GM12801 (cell line): Measurements from ENCODE around the gene DLAT.

Source experiments
- TF ChIP-seq, protein P1 (sequence below): IDR thresholded peaks from one replicate; pipeline ENCODE4 v1.5.1; 2011; ENCODE audit warnings: control low read depth; ENCODE audit not compliant: insufficient read length; ENCODE audit errors: extremely low read depth

DLAT gene

DNA sequence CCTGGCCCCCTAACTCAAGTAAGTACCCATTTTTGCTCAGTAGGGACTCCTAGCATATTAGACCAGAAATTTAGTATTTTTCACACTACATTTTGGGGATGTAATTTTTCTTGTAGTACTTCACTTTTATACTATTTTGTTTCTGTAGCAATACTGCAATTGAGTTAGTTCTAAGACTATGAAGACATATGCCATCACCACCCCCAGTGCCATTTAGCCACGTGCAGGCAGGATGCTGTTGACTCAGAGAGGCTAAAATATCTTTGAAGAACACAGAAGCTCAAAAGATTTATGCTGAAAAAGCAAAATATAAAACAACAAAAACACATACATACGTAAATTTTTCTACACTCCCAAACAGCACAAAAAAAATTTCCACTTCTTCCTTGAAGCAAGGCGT, 29.1 kb upstream of the DLAT start:
- TF ChIP-seq, protein P1, sequence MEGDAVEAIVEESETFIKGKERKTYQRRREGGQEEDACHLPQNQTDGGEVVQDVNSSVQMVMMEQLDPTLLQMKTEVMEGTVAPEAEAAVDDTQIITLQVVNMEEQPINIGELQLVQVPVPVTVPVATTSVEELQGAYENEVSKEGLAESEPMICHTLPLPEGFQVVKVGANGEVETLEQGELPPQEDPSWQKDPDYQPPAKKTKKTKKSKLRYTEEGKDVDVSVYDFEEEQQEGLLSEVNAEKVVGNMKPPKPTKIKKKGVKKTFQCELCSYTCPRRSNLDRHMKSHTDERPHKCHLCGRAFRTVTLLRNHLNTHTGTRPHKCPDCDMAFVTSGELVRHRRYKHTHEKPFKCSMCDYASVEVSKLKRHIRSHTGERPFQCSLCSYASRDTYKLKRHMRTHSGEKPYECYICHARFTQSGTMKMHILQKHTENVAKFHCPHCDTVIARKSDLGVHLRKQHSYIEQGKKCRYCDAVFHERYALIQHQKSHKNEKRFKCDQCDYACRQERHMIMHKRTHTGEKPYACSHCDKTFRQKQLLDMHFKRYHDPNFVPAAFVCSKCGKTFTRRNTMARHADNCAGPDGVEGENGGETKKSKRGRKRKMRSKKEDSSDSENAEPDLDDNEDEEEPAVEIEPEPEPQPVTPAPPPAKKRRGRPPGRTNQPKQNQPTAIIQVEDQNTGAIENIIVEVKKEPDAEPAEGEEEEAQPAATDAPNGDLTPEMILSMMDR = no peak

DNA sequence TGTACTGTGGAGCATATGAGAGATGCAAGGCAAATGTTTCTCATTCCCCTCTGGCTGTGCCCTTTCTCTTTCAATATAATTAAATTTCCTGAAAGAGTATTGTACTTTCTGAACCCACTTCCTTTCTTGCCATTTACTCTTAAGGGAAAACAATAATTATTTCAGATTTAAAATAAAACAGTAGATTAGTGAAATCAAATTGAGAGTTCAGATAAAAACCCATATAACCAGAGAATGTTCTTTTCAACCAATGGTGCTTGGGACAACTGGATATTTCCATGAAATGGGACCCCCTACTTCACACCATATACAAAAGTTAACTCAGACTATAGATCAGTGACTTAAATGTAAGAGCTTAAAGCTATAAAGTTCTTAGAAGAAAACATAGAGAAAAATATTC, 26.1 kb upstream of the DLAT start:
- TF ChIP-seq, protein P1 = no peak

DNA sequence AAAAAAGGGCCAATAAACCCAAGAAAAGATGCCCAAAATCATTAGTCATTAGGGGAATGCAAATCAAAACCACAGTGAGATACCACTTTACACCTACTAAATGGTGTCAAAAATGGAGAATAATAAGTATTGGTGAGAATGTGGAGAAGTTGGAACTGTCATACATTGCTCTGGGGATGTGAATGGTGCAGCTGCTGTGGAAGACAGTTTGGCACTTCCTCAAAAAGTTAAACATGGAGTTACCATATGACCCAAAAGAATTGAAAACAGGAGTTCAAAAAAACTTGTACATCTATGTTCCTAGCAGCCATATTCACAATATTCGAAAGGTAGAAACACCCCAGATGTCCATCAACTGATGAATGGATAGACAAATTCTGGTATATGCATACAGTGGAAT, 24.5 kb upstream of the DLAT start:
- TF ChIP-seq, protein P1 = no peak

DNA sequence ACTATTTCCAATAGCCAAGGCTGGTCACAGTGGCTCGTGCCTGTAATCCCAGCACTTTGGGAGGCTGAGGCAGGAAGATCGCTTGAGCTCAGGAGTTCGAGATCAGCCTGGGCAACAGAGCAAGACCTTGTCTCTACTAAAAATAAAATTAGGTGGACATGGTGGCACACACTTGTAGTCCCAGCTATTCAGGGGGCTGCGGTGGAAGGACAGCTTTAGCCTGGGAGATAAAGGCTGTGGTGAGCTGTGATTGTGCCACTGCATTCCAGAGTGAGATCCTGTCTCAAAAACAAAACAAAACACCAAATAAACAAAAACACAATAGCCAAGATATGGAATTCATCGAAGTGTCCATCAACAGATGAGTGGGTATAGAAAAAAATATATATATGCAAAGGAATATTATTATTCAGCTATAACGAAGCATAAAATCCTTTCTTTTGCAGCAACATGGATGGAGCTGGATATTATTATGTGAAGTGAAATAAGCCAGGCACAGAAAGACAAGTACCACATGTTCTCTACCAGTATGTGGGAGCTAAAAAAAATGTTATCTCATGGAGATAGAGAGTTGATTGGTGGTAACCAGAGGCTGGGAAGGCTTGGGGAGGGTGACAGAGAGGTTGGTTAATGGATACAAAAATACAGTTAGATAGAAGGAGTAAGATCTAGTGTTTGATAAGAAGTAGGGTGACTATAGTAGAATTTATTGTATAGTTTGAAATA, 22.6 kb upstream of the DLAT start:
- TF ChIP-seq, protein P1 = no peak

DNA sequence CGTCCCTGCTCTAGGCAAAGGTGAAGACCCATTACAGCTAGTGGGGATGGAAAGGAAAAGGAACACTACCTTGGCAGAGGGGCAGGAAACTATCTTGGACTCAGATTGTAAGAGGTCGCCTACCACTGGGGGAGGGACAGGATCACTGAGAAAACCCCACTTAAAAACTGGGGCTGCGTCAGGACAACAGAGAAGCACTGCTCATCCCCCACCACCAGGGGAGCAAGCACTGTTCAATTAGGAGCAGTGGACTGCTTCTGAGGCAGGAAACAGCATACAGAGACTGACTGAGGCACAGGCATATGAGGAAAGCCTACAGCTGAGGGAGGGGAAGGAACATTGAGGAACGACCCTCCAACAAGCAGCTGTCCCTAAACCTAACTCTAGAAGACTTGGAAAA, 20.8 kb upstream of the DLAT start:
- TF ChIP-seq, protein P1 = peak; percentile 13

DNA sequence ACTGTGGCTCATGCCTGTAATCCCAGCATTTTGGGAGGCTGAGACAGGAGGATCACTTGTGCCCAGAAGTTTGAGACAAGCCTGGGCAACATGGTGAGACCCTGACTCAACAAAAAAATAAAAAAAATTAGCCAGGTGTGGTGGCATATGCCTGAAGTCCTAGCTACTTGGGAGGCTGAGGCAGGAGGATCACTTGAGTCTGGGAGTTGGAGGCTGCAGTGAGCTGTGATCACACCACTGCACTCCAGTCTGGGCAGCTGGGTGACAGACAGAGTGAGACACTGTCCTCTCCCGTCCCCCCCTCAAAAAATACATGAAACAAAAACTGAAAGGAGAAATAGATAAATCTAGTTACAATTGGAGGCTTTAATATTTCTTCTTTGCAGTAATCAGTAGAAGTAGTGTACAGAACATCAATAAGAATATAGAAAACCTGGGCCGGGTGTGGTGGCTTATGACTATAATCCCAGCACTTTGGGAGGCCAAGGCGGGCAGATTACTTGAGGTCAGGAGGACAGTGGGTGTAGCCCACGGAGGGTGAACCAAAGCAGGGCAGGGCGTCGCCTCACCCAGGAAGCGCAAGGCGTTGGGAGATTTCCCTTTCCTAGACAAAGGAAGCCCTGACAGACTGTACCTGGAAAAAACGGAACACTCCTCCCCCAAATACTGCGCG, 19.6 kb upstream of the DLAT start:
- TF ChIP-seq, protein P1 = no peak

DNA sequence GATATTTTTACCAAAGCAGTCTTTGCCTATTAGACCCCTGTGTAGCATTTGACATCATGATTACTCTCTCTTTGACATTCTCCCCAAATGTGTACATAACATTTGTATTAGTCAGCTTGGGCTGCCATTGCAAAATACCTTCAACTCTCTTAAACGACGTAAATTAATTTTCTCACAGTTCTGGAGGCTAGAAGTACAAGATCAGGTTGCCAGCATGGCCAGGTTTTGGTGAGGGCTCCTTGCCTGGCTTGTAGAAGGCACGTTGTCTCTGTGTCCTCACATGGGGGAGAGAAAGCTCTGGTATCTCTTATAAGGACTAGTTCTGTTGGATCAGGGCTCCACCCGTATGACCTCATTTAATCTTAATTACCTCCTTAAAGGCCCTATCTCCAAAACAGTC, 12.3 kb upstream of the DLAT start:
- TF ChIP-seq, protein P1 = no peak
